Measurements from ENCODE around the gene MCM3AP.

MCM3AP gene

DNA sequence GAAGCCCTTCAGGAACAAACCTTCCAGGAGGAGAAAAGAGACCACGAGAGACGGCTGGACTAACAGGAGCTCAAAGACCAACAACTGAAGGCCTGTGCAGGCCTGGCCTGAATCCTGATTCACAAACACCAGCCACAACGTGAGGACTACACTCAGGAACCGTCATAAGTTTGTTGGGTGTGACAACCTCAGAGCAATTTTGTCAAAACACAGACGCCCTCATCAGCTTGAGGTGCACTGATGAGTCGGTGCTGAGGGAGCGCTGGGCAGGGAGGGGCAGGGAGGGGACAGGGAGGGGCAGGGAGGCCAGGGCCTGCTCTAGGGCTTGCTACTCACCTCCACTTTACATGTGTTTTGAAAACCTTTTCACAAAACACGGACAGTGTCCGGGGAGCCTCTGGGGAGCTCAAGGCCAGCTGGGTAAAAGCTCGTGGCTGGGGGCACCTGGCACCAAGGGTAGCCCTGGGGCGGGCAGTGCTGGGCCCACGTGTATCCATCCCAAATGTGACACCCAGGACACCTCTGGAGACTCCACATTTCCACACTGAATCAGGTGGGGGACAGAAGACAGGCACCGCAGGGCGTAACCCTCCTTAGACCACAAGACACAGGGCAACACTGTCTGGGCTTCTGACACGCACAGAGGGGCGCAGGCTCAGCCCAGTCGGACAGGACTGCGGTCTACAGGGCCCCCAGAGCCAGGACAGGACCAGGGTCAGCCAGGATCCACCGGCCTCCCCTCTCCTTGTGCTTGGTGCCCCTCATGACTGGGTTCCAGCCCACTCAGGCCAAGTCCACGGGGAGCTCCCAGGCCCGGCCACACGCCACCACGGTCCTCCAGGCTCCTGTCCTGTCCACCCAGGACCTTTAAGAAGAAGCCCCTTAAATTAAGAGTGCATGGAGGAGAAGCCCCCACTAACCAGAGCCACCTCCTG, 73.4 kb downstream of the MCM3AP start:
- TF ChIP-seq, protein P1, sequence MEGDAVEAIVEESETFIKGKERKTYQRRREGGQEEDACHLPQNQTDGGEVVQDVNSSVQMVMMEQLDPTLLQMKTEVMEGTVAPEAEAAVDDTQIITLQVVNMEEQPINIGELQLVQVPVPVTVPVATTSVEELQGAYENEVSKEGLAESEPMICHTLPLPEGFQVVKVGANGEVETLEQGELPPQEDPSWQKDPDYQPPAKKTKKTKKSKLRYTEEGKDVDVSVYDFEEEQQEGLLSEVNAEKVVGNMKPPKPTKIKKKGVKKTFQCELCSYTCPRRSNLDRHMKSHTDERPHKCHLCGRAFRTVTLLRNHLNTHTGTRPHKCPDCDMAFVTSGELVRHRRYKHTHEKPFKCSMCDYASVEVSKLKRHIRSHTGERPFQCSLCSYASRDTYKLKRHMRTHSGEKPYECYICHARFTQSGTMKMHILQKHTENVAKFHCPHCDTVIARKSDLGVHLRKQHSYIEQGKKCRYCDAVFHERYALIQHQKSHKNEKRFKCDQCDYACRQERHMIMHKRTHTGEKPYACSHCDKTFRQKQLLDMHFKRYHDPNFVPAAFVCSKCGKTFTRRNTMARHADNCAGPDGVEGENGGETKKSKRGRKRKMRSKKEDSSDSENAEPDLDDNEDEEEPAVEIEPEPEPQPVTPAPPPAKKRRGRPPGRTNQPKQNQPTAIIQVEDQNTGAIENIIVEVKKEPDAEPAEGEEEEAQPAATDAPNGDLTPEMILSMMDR (IDR thresholded peaks at IDR 0.05; ENCODE audit: borderline replicate concordance, control extremely low read depth, extremely low read depth, insufficient read depth, missing control alignments), result no peak

DNA sequence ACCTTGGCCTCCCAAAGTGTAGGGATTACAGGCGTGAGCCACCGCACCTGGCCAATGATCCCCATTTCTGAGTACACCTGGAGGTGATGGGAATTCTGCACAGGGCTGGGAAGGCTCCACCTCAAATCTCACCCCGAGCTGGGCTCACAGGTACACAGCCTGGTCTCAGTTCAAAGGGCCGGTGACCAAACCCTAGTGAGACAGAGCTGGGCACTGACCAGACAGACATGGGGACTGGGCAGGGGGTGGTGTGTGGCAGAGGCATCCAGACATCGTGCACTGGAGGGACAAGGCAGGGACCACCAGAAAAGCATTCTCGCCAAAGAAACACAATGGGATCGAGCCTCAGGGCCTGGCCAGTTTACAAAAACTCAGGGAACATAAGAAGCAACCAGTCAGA, 74.0 kb downstream of the MCM3AP start:
- no peak for DNase-seq (ENCODE audit: low spot score)
- TF ChIP-seq, protein P1 (IDR thresholded peaks at IDR 0.05; ENCODE audit: borderline replicate concordance, control extremely low read depth, extremely low read depth, insufficient read depth, missing control alignments), result no peak
- in situ Hi-C loops (cut with MboI; ENCODE audit: low sequenced_read_pairs, unreplicated experiment), result no loop called here

More for the DNA sequence above, 73.4 kb downstream of the MCM3AP start:
- in situ Hi-C loops (cut with MboI; ENCODE audit: low sequenced_read_pairs, unreplicated experiment), result no loop called here
- no peak for DNase-seq (ENCODE audit: low spot score)

DNA sequence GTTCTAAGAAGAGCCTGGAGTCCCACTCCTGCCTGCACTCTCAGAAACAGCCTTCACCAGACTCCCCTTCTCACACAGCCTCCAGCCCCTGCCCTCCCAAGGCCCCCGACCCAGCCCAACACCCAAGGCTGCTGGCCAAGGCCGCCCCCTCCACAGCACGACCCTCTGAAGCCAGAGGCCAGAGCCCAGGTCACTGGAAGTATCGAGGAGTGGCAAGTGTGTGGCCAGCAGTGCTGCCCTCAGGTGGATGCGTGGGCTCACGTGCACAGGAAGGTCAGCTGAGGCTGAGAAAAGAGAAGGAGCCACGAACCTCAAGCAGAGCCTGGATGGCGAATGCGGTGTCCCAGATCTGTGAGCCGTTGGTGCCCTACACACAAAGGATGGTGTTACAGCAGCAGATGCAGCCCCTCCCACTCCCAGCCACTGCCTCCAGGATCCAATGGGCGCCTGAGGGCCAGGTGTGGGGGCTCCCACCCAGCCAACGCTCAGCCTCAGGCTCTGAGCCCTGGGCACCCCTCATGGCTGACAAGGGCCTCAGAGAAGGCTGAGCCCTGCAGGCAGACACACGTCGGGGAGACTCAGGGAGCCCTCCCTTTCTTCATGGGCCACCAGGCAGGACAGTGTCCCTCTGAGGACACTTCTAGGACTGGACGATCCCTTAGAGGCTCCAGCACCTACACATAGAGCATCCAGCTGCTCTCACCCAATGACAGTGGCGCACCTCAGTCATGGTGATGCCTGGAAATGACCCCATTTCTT, 74.9 kb downstream of the MCM3AP start:
- in situ Hi-C loops (cut with MboI; ENCODE audit: low sequenced_read_pairs, unreplicated experiment), result no loop called here
- DNase-seq (ENCODE audit: low spot score), result no peak
- TF ChIP-seq, protein P1 (IDR thresholded peaks at IDR 0.05; ENCODE audit: borderline replicate concordance, control extremely low read depth, extremely low read depth, insufficient read depth, missing control alignments), result no peak

DNA sequence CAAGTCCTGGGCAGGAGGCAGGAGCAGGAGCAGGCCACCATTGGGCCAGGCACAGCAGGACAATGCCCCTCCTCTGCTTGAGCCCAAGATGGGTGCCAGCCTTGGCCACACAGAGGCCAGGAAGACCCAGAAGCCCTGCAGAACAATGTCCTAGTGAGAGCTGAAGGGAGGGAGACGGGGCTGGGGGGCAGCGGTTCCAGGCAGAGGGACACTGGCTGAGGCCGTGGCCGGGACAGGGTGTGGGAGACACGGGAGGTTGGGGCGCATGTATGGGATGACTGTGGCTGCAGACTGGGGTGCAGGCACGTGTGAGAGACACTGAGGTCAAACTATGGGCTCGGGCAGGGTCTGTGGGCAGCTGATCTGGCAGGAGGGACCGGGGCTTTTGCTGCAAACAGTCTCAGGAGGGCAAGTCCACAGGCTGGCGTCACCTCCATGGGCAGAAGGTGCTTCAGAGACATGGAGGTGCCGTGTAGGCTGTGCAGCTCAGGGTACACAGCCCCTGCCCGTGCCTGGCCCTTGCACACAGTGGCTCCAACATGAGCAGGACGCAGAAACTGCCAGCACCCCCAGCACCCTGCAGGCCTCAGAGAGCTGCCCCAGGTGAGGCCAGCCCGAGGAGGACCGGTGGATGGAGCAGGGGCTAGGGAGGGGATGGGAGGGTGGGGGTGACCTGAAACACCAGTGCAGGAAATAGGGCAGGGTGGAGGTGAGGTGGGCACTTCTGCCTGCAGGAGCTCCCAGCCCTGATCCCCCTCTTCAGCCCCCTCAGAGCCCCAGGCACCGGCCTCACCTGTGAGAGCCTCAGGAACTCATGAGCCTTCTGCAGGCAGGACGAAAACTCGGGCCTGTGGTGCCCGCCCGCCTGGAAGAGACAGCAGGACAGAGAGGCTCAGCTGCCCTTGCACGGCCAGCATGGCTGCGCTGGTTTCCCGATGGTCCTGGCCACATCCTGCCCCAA, 76.4 kb downstream of the MCM3AP start:
- in situ Hi-C loops (cut with MboI; ENCODE audit: low sequenced_read_pairs, unreplicated experiment), result no loop called here
- no peak for DNase-seq (ENCODE audit: low spot score)
- TF ChIP-seq, protein P1 (IDR thresholded peaks at IDR 0.05; ENCODE audit: borderline replicate concordance, control extremely low read depth, extremely low read depth, insufficient read depth, missing control alignments), result no peak

DNA sequence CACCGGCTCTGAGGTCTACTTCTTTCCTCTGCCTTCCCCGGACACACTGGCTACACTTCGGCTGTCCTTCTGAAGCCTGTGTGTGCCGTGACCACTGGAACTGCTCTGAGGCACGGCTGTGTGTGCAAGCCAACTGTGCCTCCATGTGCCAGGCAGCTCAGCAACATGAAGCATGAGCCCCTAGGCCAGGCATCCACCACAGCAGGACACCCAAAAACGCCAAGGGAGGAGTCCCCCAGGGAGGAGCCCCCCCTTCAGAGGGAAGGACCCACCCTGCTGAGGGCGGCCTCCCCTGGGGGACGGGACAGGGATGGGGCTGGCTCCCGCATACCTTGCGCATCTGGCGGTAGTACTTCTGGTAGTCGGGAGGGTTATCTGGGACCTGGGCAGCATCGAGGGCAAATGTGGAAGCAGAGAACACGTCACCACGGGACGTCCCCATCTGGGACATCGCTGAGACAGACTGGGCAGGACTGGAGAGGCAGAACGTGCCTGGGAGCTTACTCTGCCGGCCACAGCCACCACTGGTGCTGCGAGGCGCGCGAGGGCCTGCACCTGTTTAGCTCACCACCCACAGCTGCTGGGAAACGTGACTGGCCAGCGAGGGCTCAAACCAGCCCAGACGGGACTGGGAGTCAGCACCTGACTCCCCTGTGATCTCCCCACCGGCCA, 77.4 kb downstream of the MCM3AP start:
- in situ Hi-C loops (cut with MboI; ENCODE audit: low sequenced_read_pairs, unreplicated experiment), result no loop called here
- TF ChIP-seq, protein P1 (IDR thresholded peaks at IDR 0.05; ENCODE audit: borderline replicate concordance, control extremely low read depth, extremely low read depth, insufficient read depth, missing control alignments), result no peak
- DNase-seq (ENCODE audit: low spot score), result no peak

All from GM13976 (cell line).